HepG2 (cell line): Measurements from ENCODE around the gene BCL2L1. TPM values are rescaled to one million over a fixed set of nuclear protein-coding genes. Genes with fewer than 3 reads are reported as not detected.

Source experiments
- ATAC-seq: fragments of 200-7000 bp; cut with Tn5 transposase; 3 replicates; pipeline ENCODE4 v1.9.1; 2020; ENCODE audit warnings: mild to moderate bottlenecking, moderate library complexity
- BruUV-seq: library from RNA; stranded (reverse); fragments of 400-500 nt; replicated peaks from 2 replicates; lab custom pipeline; 2021; lab: Mats Ljungman, UMichigan
- CTCF ChIA-PET: fragments of 300-600 bp; formaldehyde crosslinking; extraction: SDS; loops from one replicate; lab custom pipeline; 2021; ENCODE audit warnings: low total read pairs, inconsistent platforms, low intra/inter-chr PET ratio; lab: Yijun Ruan, JAX
- POLR2A ChIA-PET: fragments of 350-600 bp; sonication (Branson Sonifier 250); formaldehyde crosslinking; loops from one replicate; lab custom pipeline; 2020; ENCODE audit warnings: antibody characterized with exemption, inconsistent platforms; lab: Yijun Ruan, JAX
- DNase-seq: peaks from one replicate; pipeline ENCODE4 v3.0.0-alpha.2; 2015; ENCODE audit warnings: low spot score
- FAIRE-seq: peaks from 3 replicates; lab custom pipeline; 2011; peaks lifted over from hg19 to GRCh38; lab: Jason Lieb, UNC
- H2AFZ ChIP-seq: one replicate; pipeline ENCODE4 v1.6.1; 2011; ENCODE audit warnings: low read length, inconsistent platforms
- H3K27ac ChIP-seq: fragments of 300-600 bp; 3 replicates; pipeline ENCODE4 v1.8.0; 2011; ENCODE audit warnings: mixed run types, mild to moderate bottlenecking, mixed read lengths, low read length, inconsistent platforms; ENCODE audit not compliant: insufficient read depth; ENCODE audit errors: extremely low read length
- H3K27me3 ChIP-seq, 2 experiments: fragments of 200-600 bp in 1 of 2; 2 replicates in 1 of 2; 3 replicates in 1 of 2; pipeline versions ENCODE4 v1.6.0 to v1.8.0; 2011; ENCODE audit warnings: low read length in 2 of 2, mild to moderate bottlenecking in 2 of 2, moderate library complexity in 2 of 2, inconsistent platforms in 1 of 2; ENCODE audit not compliant: insufficient read depth in 2 of 2, control insufficient read depth in 1 of 2
- H3K36me3 ChIP-seq, 2 experiments: fragments of 200-600 bp in 1 of 2; replicated peaks in 1 of 2; 2 replicates in 1 of 2; 3 replicates in 1 of 2; pipeline versions ENCODE4 v1.5.1 to v1.8.0; 2011; ENCODE audit warnings: low read length in 2 of 2, inconsistent platforms in 1 of 2; ENCODE audit not compliant: insufficient read depth in 2 of 2, control insufficient read depth in 1 of 2
- H3K4me1 ChIP-seq: 2 replicates; pipeline ENCODE4 v1.5.1; 2012; ENCODE audit warnings: low read length, inconsistent platforms; ENCODE audit not compliant: insufficient read depth
- H3K4me2 ChIP-seq: 2 replicates; pipeline ENCODE4 v1.6.0; 2011; ENCODE audit warnings: low read depth, low read length, inconsistent platforms
- H3K4me3 ChIP-seq, 3 experiments: fragments of 200-600 bp in 1 of 3; sonication (generic), shearing (Covaris generic) in 1 of 3; replicated peaks in 1 of 3; 2 replicates each; pipeline ENCODE4 v1.5.1; 2011 to 2016; ENCODE audit warnings: low read length in 3 of 3, inconsistent platforms in 2 of 3, low read depth in 2 of 3, mild to moderate bottlenecking in 2 of 3, control low read depth in 1 of 3, mixed read lengths in 1 of 3; ENCODE audit not compliant: insufficient read depth in 1 of 3
- H3K79me2 ChIP-seq: one replicate; pipeline ENCODE4 v1.6.1; 2011; ENCODE audit warnings: low read length, inconsistent platforms; ENCODE audit not compliant: insufficient read depth
- H3K9ac ChIP-seq: 2 replicates; pipeline ENCODE4 v1.6.0; 2011; ENCODE audit warnings: mild to moderate bottlenecking, low read depth, low read length, inconsistent platforms; ENCODE audit not compliant: insufficient read depth
- H3K9me3 ChIP-seq: 2 replicates; pipeline ENCODE4 v1.5.1; 2012; ENCODE audit warnings: mild to moderate bottlenecking, low read length
- H4K20me1 ChIP-seq: 2 replicates; pipeline ENCODE4 v1.6.0; 2011; ENCODE audit warnings: inconsistent platforms, mild to moderate bottlenecking, low read length, moderate library complexity; ENCODE audit not compliant: insufficient read depth
- HBP1 ChIP-seq: IDR thresholded peaks from 2 replicates; pipeline ENCODE4 v1.6.1; 2016; ENCODE audit warnings: low read depth, control low read depth
- IKZF5 ChIP-seq: IDR thresholded peaks from 2 replicates; pipeline ENCODE4 v1.6.1; 2018; ENCODE audit warnings: missing genetic modification reagents, mild to moderate bottlenecking, missing compliant biosample characterization
- NFRKB ChIP-seq: fragments of 450-650 bp; IDR thresholded peaks from 2 replicates; pipeline ENCODE4 v1.6.1; 2017
- RBM22 ChIP-seq: fragments of 200-400 bp; formaldehyde crosslinking; optimal IDR thresholded peaks from 2 replicates; pipeline ENCODE3; 2017; ENCODE audit warnings: mild to moderate bottlenecking, low read length, moderate library complexity
- SOX13 ChIP-seq, 3 experiments: fragments of 450-650 bp in 1 of 3; sonication (generic) in 1 of 3; formaldehyde crosslinking in 1 of 3; IDR thresholded peaks in 2 of 3; conservative IDR thresholded peaks in 1 of 3; 2 replicates each; pipeline versions ENCODE4 v1.5.0 to v1.6.1; 2016 to 2020; ENCODE audit warnings: antibody characterized with exemption in 1 of 3, mild to moderate bottlenecking in 1 of 3, missing compliant biosample characterization in 1 of 3, missing genetic modification reagents in 1 of 3, moderate library complexity in 1 of 3
- ZNF501 ChIP-seq: sonication (generic); formaldehyde crosslinking; IDR thresholded peaks from 2 replicates; pipeline ENCODE4 v1.5.1; 2020; ENCODE audit warnings: mild to moderate bottlenecking, moderate library complexity, missing genetic modification reagents
- ZNF770 ChIP-seq: sonication (generic); formaldehyde crosslinking; IDR thresholded peaks from 2 replicates; pipeline ENCODE4 v1.5.0; 2020; ENCODE audit warnings: mild to moderate bottlenecking, missing genetic modification reagents
- ZNF781 ChIP-seq: sonication (generic); formaldehyde crosslinking; IDR thresholded peaks from 2 replicates; pipeline ENCODE4 v1.5.1; 2020; ENCODE audit warnings: borderline replicate concordance, mild to moderate bottlenecking, missing genetic modification reagents; ENCODE audit errors: not compliant biosample characterization
- WGBS: methylation state at CpG from one replicate; pipeline ENCODE4 v1.1.6; 2017; ENCODE audit warnings: low lambda C conversion rate; 5-methylcytosine and 5-hydroxymethylcytosine counted together
- in situ Hi-C: cut with HindIII; loops from 2 replicates; pipeline ENCODE4 v1.10.0; 2017; ENCODE audit warnings: low pct_unique_long_range_greater_than_20kb; ENCODE audit not compliant: extremely low pct_ligation_motif_present
- intact Hi-C: fragments of 100-400 bp; cut with micrococcal nuclease; formaldehyde crosslinking; loops from one replicate; pipeline ENCODE4 v1.10.0; 2022; ENCODE audit not compliant: unreplicated experiment
- polyA plus RNA-seq, 8 experiments: library from polyadenylated mRNA; depleted of rRNA in 3 of 8; stranded (reverse) in 7 of 8; unstranded in 1 of 8; fragments of >200 nt; fragmentation: Illumina TruSeq in 4 of 8; extraction: Trizol in 4 of 8; gene quantifications; 2 replicates each; pipeline versions ENCODE4 v1.2.1 to v1.2.3, GENCODE V29; 2011 to 2016; ENCODE audit warnings: low read depth in 4 of 8, missing spikeins in 1 of 8, mixed read lengths in 1 of 8; ENCODE audit not compliant: insufficient read depth in 1 of 8
- total RNA-seq, 5 experiments: library from RNA; depleted of rRNA; stranded (reverse); fragments of >200 nt; fragmentation: Illumina TruSeq; extraction: Trizol; gene quantifications; 2 replicates each; pipeline ENCODE4 v1.2.3, GENCODE V29; 2016; ENCODE audit warnings: low read depth in 1 of 5
- TF ChIP-seq, protein P1 (sequence below): sonication (generic); formaldehyde crosslinking; IDR thresholded peaks from 2 replicates; pipeline ENCODE4 v1.8.1; 2022; ENCODE audit warnings: low read depth, mild to moderate bottlenecking, missing genetic modification reagents
- TF ChIP-seq, protein P2 (sequence below): sonication (generic); formaldehyde crosslinking; IDR thresholded peaks from 2 replicates; pipeline ENCODE4 v1.5.1; 2020; ENCODE audit warnings: mild to moderate bottlenecking, missing genetic modification reagents, moderate library complexity

BCL2L1 gene
- total and polyA plus RNA-seq, 2 of the 13 experiments (the other 11 are each of a cell fraction or from before 2014, with no cell fraction given), result 164 to 258 TPM

GRCh38 chr20:31681128-31681727, 41.4 kb downstream of the BCL2L1 start:
- Histone ChIP-seq H3K27me3 (no peaks in the 10 kb centered on the region), H3K4me2 (peak overlapping the region; percentile 2; the same call in 1 of the 2 replicates), H4K20me1 (peaks cover 42% of the 10 kb centered on the region), H3K79me2 (peaks cover 90% of the 10 kb centered on the region), H3K4me3 (no peak overlapping the region), H3K9ac (no peak overlapping the region), H2AFZ (no peak overlapping the region), H3K36me3 (peaks cover 61 to 85% of the 10 kb centered on the region in 2 experiments), H3K4me1 (peaks cover 96% of the 10 kb centered on the region), H3K27ac (peak overlapping the region; percentile 55), H3K9me3 (no peaks in the 10 kb centered on the region)
- in situ Hi-C loops, result no loop called here
- no peak for FAIRE-seq
- no peak for DNase-seq
- CTCF ChIA-PET, result interaction anchor here (4.1 kb wide), 1 partner anchor 42 kb away, joined by 13 read pairs; the partner anchor contains the start of gene BCL2L1
- 94% methylated on average over 7 of the region's 7 CpGs for WGBS
- BruUV-seq, result no TSS peak
- POLR2A ChIA-PET, result interaction anchor here (1.0 to 20.7 kb wide), 5 partner anchors 10 to 57 kb away, joined by 3 to 643 read pairs (median 274); partner anchors contain the start of genes BCL2L1 and TPX2
- ATAC-seq, result no peak
- intact Hi-C loops, result no loop called here
- TF ChIP-seq, protein P1, sequence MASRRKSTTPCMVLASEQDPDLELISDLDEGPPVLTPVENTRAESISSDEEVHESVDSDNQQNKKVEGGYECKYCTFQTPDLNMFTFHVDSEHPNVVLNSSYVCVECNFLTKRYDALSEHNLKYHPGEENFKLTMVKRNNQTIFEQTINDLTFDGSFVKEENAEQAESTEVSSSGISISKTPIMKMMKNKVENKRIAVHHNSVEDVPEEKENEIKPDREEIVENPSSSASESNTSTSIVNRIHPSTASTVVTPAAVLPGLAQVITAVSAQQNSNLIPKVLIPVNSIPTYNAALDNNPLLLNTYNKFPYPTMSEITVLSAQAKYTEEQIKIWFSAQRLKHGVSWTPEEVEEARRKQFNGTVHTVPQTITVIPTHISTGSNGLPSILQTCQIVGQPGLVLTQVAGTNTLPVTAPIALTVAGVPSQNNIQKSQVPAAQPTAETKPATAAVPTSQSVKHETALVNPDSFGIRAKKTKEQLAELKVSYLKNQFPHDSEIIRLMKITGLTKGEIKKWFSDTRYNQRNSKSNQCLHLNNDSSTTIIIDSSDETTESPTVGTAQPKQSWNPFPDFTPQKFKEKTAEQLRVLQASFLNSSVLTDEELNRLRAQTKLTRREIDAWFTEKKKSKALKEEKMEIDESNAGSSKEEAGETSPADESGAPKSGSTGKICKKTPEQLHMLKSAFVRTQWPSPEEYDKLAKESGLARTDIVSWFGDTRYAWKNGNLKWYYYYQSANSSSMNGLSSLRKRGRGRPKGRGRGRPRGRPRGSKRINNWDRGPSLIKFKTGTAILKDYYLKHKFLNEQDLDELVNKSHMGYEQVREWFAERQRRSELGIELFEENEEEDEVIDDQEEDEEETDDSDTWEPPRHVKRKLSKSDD, result no peak
- TF ChIP-seq SOX13 (IDR thresholded peaks at IDR 0.05) (no peak), SOX13 (CRISPR knock-in tag; conservative IDR thresholded peaks at IDR 0.05 in 1 of 2, IDR thresholded peaks at IDR 0.05 in 1 of 2) (0 out of 4 replicates have a peak, but pooled peaks of 1 of the 2 experiments have one; percentile 3), ZNF781 (CRISPR knock-in tag) (no peak), RBM22 (peak; percentile 0), NFRKB (no peak), ZNF770 (CRISPR knock-in tag) (peak; percentile 91), HBP1 (no peak), IKZF5 (CRISPR knock-in tag) (no peak), ZNF501 (CRISPR knock-in tag) (0 out of 2 replicates have a peak, but pooled peaks have one; percentile 16)
- TF ChIP-seq, protein P2, sequence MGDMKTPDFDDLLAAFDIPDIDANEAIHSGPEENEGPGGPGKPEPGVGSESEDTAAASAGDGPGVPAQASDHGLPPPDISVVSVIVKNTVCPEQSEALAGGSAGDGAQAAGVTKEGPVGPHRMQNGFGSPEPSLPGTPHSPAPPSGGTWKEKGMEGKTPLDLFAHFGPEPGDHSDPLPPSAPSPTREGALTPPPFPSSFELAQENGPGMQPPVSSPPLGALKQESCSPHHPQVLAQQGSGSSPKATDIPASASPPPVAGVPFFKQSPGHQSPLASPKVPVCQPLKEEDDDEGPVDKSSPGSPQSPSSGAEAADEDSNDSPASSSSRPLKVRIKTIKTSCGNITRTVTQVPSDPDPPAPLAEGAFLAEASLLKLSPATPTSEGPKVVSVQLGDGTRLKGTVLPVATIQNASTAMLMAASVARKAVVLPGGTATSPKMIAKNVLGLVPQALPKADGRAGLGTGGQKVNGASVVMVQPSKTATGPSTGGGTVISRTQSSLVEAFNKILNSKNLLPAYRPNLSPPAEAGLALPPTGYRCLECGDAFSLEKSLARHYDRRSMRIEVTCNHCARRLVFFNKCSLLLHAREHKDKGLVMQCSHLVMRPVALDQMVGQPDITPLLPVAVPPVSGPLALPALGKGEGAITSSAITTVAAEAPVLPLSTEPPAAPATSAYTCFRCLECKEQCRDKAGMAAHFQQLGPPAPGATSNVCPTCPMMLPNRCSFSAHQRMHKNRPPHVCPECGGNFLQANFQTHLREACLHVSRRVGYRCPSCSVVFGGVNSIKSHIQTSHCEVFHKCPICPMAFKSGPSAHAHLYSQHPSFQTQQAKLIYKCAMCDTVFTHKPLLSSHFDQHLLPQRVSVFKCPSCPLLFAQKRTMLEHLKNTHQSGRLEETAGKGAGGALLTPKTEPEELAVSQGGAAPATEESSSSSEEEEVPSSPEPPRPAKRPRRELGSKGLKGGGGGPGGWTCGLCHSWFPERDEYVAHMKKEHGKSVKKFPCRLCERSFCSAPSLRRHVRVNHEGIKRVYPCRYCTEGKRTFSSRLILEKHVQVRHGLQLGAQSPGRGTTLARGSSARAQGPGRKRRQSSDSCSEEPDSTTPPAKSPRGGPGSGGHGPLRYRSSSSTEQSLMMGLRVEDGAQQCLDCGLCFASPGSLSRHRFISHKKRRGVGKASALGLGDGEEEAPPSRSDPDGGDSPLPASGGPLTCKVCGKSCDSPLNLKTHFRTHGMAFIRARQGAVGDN (CRISPR knock-in tag), result peak; percentile 41
